Measurements from ENCODE around the gene PDZD7. TPM values are rescaled to one million over a fixed set of nuclear protein-coding genes. Genes with fewer than 3 reads are reported as not detected.

The PDZD7 gene
- total and polyA plus RNA-seq, 9 of the 15 experiments (the other 6 are each of a cell fraction or from before 2014, with no cell fraction given): 0.04 to 0.24 (median 0.08) TPM; not detected in 3

DNA sequence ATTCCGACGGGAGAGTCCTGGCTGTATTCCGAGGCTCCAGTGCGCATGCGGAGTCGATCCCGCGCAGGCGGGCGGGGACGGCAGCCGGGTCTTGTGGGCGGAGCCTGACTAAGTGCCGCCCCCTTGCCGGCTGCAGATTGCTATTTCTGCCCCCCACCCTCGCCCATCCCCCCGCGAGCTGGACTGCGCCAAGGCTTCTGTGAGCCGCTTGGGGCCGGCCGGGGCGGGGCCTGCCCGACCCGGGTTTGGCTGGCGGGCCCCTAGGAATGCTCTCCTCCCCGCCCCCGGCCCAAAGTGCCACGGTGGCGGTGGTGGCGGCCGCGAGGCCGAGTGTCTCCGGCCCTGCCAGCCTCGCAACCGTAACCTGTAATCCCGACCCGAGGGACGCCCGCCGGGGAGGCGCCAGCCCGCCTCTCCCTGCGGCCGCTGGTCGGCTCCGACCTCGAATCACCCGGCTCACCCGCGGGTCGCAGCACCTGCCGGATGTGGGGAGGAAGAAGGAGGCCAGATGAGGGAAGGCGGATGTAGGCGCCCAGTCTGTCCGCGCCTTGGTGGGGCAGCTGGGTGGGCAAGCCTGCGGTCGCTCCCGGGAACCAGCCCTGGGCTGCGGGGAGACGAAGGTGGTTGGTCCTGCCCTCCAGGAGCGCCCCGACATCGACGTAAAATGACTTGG is 30.2 kb upstream of the PDZD7 start (continued):
- TF ChIP-seq, protein P1, sequence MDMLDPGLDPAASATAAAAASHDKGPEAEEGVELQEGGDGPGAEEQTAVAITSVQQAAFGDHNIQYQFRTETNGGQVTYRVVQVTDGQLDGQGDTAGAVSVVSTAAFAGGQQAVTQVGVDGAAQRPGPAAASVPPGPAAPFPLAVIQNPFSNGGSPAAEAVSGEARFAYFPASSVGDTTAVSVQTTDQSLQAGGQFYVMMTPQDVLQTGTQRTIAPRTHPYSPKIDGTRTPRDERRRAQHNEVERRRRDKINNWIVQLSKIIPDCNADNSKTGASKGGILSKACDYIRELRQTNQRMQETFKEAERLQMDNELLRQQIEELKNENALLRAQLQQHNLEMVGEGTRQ (CRISPR knock-in tag; IDR thresholded peaks at IDR 0.05): no peak
- TF ChIP-seq ARNT (IDR thresholded peaks at IDR 0.05) (no peak), TBL1XR1 (IDR thresholded peaks at IDR 0.05; ENCODE audit: low read length in 2 of 2) (no peak), TARDBP (IDR thresholded peaks at IDR 0.05) (no peak), ZBTB1 (CRISPR knock-in tag; IDR thresholded peaks at IDR 0.05; ENCODE audit: borderline replicate concordance, low read depth) (peak; percentile 35; the same call in 1 of the 2 replicates), XRCC4 (IDR thresholded peaks at IDR 0.05; ENCODE audit: extremely low read depth, insufficient read depth, insufficient read length) (no peak), PPARD (CRISPR knock-in tag; IDR thresholded peaks at IDR 0.05) (no peak), MTA3 (IDR thresholded peaks at IDR 0.05; ENCODE audit: borderline replicate concordance) (peak; percentile 72; the same call in 1 of the 2 replicates), MYC (IDR thresholded peaks at IDR 0.05; ENCODE audit: low read depth, low read length) (0 out of 2 replicates have a peak, but pooled peaks have one; percentile 38), MYC (CRISPR knock-in tag; IDR thresholded peaks at IDR 0.05; ENCODE audit: borderline replicate concordance, low read depth) (no peak), ZBTB7A (IDR thresholded peaks at IDR 0.05; ENCODE audit: borderline replicate concordance, control insufficient read depth, low read depth, low read length) (peak; percentile 80; the same call in 1 of the 2 replicates), ATF1 (CRISPR knock-in tag; IDR thresholded peaks at IDR 0.05) (no peak), ATF1 (tag; IDR thresholded peaks at IDR 0.05) (peak; percentile 16; the same call in 1 of the 2 replicates), LEF1 (IDR thresholded peaks at IDR 0.05) (peak; percentile 55)
- TF ChIP-seq, protein P2, sequence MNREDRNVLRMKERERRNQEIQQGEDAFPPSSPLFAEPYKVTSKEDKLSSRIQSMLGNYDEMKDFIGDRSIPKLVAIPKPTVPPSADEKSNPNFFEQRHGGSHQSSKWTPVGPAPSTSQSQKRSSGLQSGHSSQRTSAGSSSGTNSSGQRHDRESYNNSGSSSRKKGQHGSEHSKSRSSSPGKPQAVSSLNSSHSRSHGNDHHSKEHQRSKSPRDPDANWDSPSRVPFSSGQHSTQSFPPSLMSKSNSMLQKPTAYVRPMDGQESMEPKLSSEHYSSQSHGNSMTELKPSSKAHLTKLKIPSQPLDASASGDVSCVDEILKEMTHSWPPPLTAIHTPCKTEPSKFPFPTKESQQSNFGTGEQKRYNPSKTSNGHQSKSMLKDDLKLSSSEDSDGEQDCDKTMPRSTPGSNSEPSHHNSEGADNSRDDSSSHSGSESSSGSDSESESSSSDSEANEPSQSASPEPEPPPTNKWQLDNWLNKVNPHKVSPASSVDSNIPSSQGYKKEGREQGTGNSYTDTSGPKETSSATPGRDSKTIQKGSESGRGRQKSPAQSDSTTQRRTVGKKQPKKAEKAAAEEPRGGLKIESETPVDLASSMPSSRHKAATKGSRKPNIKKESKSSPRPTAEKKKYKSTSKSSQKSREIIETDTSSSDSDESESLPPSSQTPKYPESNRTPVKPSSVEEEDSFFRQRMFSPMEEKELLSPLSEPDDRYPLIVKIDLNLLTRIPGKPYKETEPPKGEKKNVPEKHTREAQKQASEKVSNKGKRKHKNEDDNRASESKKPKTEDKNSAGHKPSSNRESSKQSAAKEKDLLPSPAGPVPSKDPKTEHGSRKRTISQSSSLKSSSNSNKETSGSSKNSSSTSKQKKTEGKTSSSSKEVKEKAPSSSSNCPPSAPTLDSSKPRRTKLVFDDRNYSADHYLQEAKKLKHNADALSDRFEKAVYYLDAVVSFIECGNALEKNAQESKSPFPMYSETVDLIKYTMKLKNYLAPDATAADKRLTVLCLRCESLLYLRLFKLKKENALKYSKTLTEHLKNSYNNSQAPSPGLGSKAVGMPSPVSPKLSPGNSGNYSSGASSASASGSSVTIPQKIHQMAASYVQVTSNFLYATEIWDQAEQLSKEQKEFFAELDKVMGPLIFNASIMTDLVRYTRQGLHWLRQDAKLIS (CRISPR knock-in tag; IDR thresholded peaks at IDR 0.05): 0 out of 2 replicates have a peak, but pooled peaks have one; percentile 77
- TF ChIP-seq, protein P3, sequence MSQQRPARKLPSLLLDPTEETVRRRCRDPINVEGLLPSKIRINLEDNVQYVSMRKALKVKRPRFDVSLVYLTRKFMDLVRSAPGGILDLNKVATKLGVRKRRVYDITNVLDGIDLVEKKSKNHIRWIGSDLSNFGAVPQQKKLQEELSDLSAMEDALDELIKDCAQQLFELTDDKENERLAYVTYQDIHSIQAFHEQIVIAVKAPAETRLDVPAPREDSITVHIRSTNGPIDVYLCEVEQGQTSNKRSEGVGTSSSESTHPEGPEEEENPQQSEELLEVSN (IDR thresholded peaks at IDR 0.05; ENCODE audit: borderline replicate concordance in 1 of 2, extremely low read depth in 1 of 2, insufficient read depth in 1 of 2, insufficient read length in 1 of 2, low read depth in 1 of 2, low read length in 1 of 2, poor library complexity in 1 of 2, severe bottlenecking in 1 of 2): peak in 1 of 2 experiments; percentile 31
- TF ChIP-seq, protein P4, sequence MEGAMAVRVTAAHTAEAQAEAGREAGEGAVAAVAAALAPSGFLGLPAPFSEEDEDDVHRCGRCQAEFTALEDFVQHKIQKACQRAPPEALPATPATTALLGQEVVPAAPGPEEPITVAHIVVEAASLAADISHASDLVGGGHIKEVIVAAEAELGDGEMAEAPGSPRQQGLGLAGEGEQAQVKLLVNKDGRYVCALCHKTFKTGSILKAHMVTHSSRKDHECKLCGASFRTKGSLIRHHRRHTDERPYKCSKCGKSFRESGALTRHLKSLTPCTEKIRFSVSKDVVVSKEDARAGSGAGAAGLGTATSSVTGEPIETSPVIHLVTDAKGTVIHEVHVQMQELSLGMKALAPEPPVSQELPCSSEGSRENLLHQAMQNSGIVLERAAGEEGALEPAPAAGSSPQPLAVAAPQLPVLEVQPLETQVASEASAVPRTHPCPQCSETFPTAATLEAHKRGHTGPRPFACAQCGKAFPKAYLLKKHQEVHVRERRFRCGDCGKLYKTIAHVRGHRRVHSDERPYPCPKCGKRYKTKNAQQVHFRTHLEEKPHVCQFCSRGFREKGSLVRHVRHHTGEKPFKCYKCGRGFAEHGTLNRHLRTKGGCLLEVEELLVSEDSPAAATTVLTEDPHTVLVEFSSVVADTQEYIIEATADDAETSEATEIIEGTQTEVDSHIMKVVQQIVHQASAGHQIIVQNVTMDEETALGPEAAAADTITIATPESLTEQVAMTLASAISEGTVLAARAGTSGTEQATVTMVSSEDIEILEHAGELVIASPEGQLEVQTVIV (CRISPR knock-in tag; IDR thresholded peaks at IDR 0.05; ENCODE audit: borderline replicate concordance): no peak
